Gastroesophageal sphincter (tissue), 4 donors: ENCODE data around the gene ZNF521. TPM values are rescaled to one million over a fixed set of nuclear protein-coding genes. Genes with fewer than 3 reads are reported as not detected.

Source experiments
- ATAC-seq: fragments of 150-250 bp; one replicate; pipeline ENCODE4 v1.9.1; 2016; ENCODE audit warnings: mild to moderate bottlenecking, moderate library complexity
- H3K27ac ChIP-seq, 4 donors: fragments of 200-600 bp; sonication (generic) in 3 of 4; 1 replicate in 3 of 4; 2 replicates in 1 of 4; pipeline ENCODE4 v1.5.1; 2016 to 2019
- H3K27me3 ChIP-seq: fragments of 200-600 bp; sonication (generic); one replicate; pipeline ENCODE4 v1.5.1; 2019
- H3K36me3 ChIP-seq, 2 donors: fragments of 200-600 bp; sonication (generic); one replicate each; pipeline ENCODE4 v1.5.1; 2019; ENCODE audit warnings: control low read depth in 1 of 2
- H3K4me1 ChIP-seq, 3 donors: fragments of 200-600 bp; sonication (generic); 1 replicate in 2 of 3; 2 replicates in 1 of 3; pipeline ENCODE4 v1.5.1; 2016 to 2019; ENCODE audit warnings: control low read depth in 2 of 3
- H3K4me3 ChIP-seq, 2 donors: fragments of 200-600 bp; sonication (generic); one replicate each; pipeline ENCODE4 v1.5.1; 2019; ENCODE audit warnings: mild to moderate bottlenecking in 1 of 2, moderate library complexity in 1 of 2
- H3K9me3 ChIP-seq, 3 donors: fragments of 200-600 bp; sonication (generic); one replicate each; pipeline ENCODE4 v1.5.1; 2017 to 2019; ENCODE audit warnings: control low read depth in 2 of 3
- EP300 ChIP-seq: sonication (generic); formaldehyde crosslinking; IDR thresholded peaks from one replicate; pipeline ENCODE4 v1.6.1; 2017; ENCODE audit warnings: antibody characterized with exemption, mild to moderate bottlenecking
- POLR2A ChIP-seq, 2 donors: fragments of 450-650 bp; IDR thresholded peaks; one replicate each; pipeline ENCODE4 v1.6.1; 2017; ENCODE audit warnings: antibody characterized with exemption in 2 of 2, mild to moderate bottlenecking in 2 of 2, moderate library complexity in 1 of 2
- POLR2AphosphoS5 ChIP-seq: sonication (generic); formaldehyde crosslinking; IDR thresholded peaks from one replicate; pipeline ENCODE4 v1.6.1; 2017; ENCODE audit warnings: antibody characterized with exemption
- WGBS, 2 donors: methylation state at CpG; one replicate each; pipeline ENCODE4 v1.1.5; 2018; ENCODE audit warnings: low coverage in 1 of 2; 5-methylcytosine and 5-hydroxymethylcytosine counted together
- total RNA-seq, 4 donors: library from RNA; depleted of rRNA; stranded (reverse); fragments of >200 nt; gene quantifications; one replicate each; pipeline ENCODE4 v1.1.0, GENCODE V29; 2016
- TF ChIP-seq, protein P1 (sequence below), 4 experiments: fragments of 200-600 bp in 2 of 4; fragments of 450-650 bp in 2 of 4; sonication (generic) in 1 of 4; IDR thresholded peaks; one replicate each; pipeline ENCODE4 v1.5.1; 2017 to 2019; ENCODE audit warnings: antibody characterized with exemption in 4 of 4, mild to moderate bottlenecking in 2 of 4, moderate library complexity in 2 of 4

The ZNF521 gene
- total RNA-seq, result 10 to 100 TPM in 3 of 4 donors, 1 to 10 TPM in 1; 9.9 to 29.3 (median 13.4) TPM

DNA sequence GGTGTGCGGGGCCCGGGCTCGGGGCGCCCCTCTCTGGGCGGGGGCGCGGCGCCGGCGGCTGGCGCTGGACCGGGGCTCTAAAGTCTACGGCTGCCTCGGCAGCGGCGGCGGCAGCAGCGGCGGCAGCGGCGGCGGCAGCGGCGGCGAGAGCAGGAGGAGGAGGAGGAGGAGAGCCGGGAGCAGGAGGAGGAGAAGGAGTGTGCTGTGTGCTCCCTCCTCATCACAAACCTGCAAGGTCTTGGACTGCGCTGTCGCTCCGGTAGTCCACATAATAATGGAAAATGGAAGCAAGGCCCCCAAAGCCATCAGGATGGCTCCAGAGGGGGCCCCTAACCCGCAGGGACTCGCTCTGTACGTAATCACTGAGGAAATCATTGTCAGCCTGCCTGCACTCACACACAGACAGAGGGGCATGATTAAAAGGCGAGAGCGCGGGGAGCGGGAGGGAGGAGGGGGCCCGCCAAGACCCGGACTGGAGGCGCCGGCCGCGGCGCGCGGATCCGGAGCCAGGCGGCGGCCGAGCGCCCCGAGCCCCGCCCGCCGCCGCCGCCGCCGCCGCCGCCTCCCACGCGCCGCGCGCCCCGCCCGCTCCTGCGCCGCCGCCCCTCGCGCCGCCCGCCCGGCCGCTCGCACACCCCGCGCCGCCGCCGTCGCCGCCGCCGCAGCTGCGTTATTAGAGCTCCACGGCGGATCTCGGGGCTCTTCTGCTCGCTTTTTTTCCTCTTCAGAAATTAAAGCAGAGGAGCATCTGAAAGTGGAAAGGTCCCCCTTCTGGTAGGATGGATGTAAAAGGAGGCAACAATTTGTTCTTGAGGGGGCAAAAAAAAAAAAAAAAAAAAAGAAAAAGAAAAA, at the start of gene ZNF521:
TSS of gene ZNF521 (minus strand) at position 390 of the 852 bp plus-strand sequence. CDS start 1,220 bp downstream, outside the sequence.
- H3K9me3 ChIP-seq, result no peaks in the 10 kb centered on the region
- TF ChIP-seq, protein P1, sequence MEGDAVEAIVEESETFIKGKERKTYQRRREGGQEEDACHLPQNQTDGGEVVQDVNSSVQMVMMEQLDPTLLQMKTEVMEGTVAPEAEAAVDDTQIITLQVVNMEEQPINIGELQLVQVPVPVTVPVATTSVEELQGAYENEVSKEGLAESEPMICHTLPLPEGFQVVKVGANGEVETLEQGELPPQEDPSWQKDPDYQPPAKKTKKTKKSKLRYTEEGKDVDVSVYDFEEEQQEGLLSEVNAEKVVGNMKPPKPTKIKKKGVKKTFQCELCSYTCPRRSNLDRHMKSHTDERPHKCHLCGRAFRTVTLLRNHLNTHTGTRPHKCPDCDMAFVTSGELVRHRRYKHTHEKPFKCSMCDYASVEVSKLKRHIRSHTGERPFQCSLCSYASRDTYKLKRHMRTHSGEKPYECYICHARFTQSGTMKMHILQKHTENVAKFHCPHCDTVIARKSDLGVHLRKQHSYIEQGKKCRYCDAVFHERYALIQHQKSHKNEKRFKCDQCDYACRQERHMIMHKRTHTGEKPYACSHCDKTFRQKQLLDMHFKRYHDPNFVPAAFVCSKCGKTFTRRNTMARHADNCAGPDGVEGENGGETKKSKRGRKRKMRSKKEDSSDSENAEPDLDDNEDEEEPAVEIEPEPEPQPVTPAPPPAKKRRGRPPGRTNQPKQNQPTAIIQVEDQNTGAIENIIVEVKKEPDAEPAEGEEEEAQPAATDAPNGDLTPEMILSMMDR (IDR thresholded peaks at IDR 0.05), result peak in 1 of 4 experiments; percentile 10
- TF ChIP-seq POLR2AphosphoS5, result peak; percentile 54
- peak; percentile 37 to 47 for TF ChIP-seq POLR2A (IDR thresholded peaks at IDR 0.05)
- no peak for TF ChIP-seq EP300
- peak within 1 kb of the TSS; percentile 21 to 90 (median 88) for H3K27ac ChIP-seq
- ATAC-seq, result peak; percentile 90
- H3K4me3 ChIP-seq, result peak within 1 kb of the TSS; percentile 39 to 80
- H3K4me1 ChIP-seq, result peaks cover 0 to 34% (median 9%) of the 10 kb centered on the region in 3 donors
- peaks cover 39% of the 10 kb centered on the region for H3K27me3 ChIP-seq
- H3K36me3 ChIP-seq, result no peaks in the 10 kb centered on the region
- 0% methylated on average over 10 of the region's 91 CpGs; no CpG with 5 or more reads in 1 of the 2 donors for WGBS, 2 donors

DNA sequence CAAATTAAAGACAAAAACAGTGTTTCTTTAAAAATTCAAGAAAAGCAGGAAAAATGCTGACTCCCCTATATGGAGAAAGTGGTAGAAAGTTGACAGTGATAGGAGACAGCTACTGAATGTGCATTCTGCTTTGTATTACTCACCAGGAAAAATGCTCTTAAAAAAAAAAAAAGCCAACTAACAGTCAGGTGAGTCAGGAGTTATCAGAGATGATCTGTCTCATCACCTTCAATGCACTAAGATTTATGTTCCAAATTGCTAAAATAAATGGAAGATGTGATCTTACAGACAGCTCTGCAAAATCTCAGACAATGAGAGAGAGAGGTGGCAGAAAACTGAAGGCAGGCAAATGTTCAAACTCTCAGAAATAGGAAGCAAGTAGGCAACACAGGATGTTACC, 47.6 kb upstream of the ZNF521 start:
- H3K27ac ChIP-seq, result no peak overlapping the region
- H3K27me3 ChIP-seq, result no peaks in the 10 kb centered on the region
- H3K4me3 ChIP-seq, result no peak overlapping the region
- ATAC-seq, result no peak
- H3K9me3 ChIP-seq, result no peaks in the 10 kb centered on the region
- no peak for TF ChIP-seq EP300
- no peak for TF ChIP-seq POLR2AphosphoS5
- no peak for TF ChIP-seq POLR2A (IDR thresholded peaks at IDR 0.05)
- TF ChIP-seq, protein P1 (IDR thresholded peaks at IDR 0.05), result no peak
- no peaks in the 10 kb centered on the region for H3K36me3 ChIP-seq
- H3K4me1 ChIP-seq, result no peaks in the 10 kb centered on the region

DNA sequence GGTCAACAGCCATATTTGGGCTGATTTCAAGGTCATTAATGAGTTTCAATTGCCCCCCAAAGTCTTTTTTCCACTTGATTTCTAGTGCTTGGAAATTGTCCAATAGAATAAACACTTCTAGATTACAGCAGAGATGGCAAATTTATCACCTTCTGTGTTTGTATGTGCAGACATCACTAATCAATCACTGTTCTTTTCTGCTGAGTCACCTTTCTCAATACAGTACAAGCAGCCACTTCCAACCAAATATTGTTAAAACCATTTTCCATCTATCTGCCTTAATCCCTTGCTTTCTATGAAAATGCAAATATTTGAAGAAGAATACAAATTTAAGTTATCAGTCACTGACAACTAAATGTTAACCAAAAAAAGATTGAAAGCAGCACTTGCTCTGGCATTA, 40.2 kb upstream of the ZNF521 start:
- H3K36me3 ChIP-seq, result no peaks in the 10 kb centered on the region
- ATAC-seq, result no peak
- TF ChIP-seq, protein P1 (IDR thresholded peaks at IDR 0.05), result no peak
- TF ChIP-seq POLR2AphosphoS5 (no peak), POLR2A (IDR thresholded peaks at IDR 0.05) (no peak), EP300 (no peak)
- H3K4me1 ChIP-seq, result no peaks in the 10 kb centered on the region
- no peak overlapping the region for H3K4me3 ChIP-seq
- H3K27ac ChIP-seq, result no peak overlapping the region
- H3K9me3 ChIP-seq, result peaks cover 0 to 10% (median 0%) of the 10 kb centered on the region in 3 donors
- peaks cover 8% of the 10 kb centered on the region for H3K27me3 ChIP-seq

DNA sequence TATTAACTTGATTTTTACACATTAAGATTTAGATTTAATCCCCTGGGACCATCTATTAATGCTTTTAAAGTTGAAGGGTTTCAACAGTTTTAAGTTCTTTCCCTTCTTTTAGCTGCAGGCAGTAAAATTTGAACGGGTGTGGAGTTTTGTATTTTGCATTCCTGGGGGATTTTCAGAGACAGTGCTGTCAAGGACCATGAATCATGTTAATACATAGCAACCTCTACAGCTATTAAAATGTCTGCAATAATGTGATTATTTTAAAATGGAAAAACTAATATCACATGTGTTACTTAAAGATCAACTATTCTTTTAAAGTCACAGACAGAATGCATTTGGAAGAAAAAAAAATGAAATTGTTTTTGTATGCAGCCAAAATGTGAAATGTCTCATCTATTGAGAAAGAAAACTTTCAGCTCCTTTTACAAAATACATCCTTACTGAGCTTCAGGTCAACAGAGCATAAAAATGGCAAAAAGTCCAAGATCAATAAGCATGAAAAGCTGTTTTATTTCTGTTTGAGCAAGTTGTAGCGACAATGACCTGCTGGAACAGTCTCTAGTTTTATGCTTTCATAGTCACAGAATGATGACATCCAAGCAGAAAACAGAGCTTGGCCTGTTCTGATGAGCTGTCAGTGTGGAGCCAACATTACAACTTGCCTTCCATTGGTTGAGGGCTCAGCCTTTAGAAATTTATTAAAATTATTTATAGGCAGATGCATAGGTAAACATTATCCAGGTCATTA, 21.6 kb upstream of the ZNF521 start:
- 42 to 61% methylated on average over 2 of the region's 2 CpGs for WGBS, 2 donors
- H3K36me3 ChIP-seq, result no peaks in the 10 kb centered on the region
- ATAC-seq, result no peak
- no peak overlapping the region for H3K27ac ChIP-seq
- peaks cover 24% of the 10 kb centered on the region for H3K27me3 ChIP-seq
- H3K9me3 ChIP-seq, result no peaks in the 10 kb centered on the region
- TF ChIP-seq POLR2A (IDR thresholded peaks at IDR 0.05) (no peak), POLR2AphosphoS5 (no peak), EP300 (no peak)
- TF ChIP-seq, protein P1 (IDR thresholded peaks at IDR 0.05), result no peak
- H3K4me1 ChIP-seq, result no peaks in the 10 kb centered on the region
- H3K4me3 ChIP-seq, result no peak overlapping the region
